A549 (cell line): ENCODE data around the gene CNBD2. TPM values are rescaled to one million over a fixed set of nuclear protein-coding genes. Genes with fewer than 3 reads are reported as not detected.
"Not testable (repeated sequence)": the region's sequence is repeated elsewhere in the genome, so short reads cannot be mapped to it uniquely, and the experiment has no call there.

ENCODE experiments used
- ATAC-seq, 2 experiments: fragments of 200-7000 bp in 1 of 2; fragments of >200 bp in 1 of 2; cut with Nextera tagmentation in 1 of 2; cut with Tn5 transposase in 1 of 2; 3 replicates each; pipeline versions ENCODE4 v1.8.0 to v1.9.1; 2018 to 2020; ENCODE audit warnings: mild to moderate bottlenecking in 1 of 2, moderate library complexity in 1 of 2
- CTCF ChIA-PET: fragments of 300-600 bp; sonication (Branson Sonifier 250); formaldehyde crosslinking; extraction: SDS; loops from one replicate; lab custom pipeline; 2021; ENCODE audit warnings: antibody characterized with exemption, inconsistent platforms; lab: Yijun Ruan, JAX
- POLR2A ChIA-PET: fragments of 350-600 bp; formaldehyde crosslinking; extraction: SDS; loops from one replicate; lab custom pipeline; 2021; ENCODE audit warnings: antibody characterized with exemption, inconsistent platforms; lab: Yijun Ruan, JAX
- DNase-seq, 2 experiments: peaks; one replicate each; pipeline versions ENCODE4 v3.0.0 to v3.0.0-alpha.2; 2011 to 2016; ENCODE audit warnings: low read depth in 1 of 2, low spot score in 1 of 2
- FAIRE-seq: peaks from 2 replicates; lab custom pipeline; 2011; peaks lifted over from hg19 to GRCh38; lab: Jason Lieb, UNC
- H3K27ac ChIP-seq, 2 experiments: fragments of >200 bp; sonication (Bioruptor Twin); formaldehyde crosslinking; 3 replicates each; pipeline ENCODE4 v1.5.1; 2016 to 2017
- H3K4me1 ChIP-seq: fragments of >200 bp; sonication (Bioruptor Twin); formaldehyde crosslinking; 3 replicates; pipeline ENCODE4 v1.6.1; 2016
- H3K4me2 ChIP-seq: fragments of >200 bp; sonication (Bioruptor Twin); formaldehyde crosslinking; 3 replicates; pipeline ENCODE4 v1.6.1; 2016
- H3K4me3 ChIP-seq: fragments of >200 bp; sonication (Bioruptor Twin); formaldehyde crosslinking; 3 replicates; pipeline ENCODE4 v1.5.1; 2016
- H3K9me3 ChIP-seq: fragments of >200 bp; sonication (Bioruptor Twin); formaldehyde crosslinking; 3 replicates; pipeline ENCODE4 v1.6.1; 2016
- CBX2 ChIP-seq: fragments of 200-600 bp; sonication (generic); IDR thresholded peaks from 2 replicates; pipeline ENCODE4 v1.6.1; 2016; ENCODE audit warnings: low read depth, mild to moderate bottlenecking, borderline replicate concordance
- CEBPB ChIP-seq, 2 experiments: fragments of >200 bp in 1 of 2; sonication (Bioruptor Twin) in 1 of 2; formaldehyde crosslinking in 1 of 2; IDR thresholded peaks; 2 replicates each; pipeline ENCODE4 v1.6.1; 2012 to 2016
- CTCF ChIP-seq: fragments of >200 bp; sonication (Bioruptor Twin); formaldehyde crosslinking; IDR thresholded peaks from 3 replicates; pipeline ENCODE4 v1.5.1; 2016
- E2F6 ChIP-seq: IDR thresholded peaks from 2 replicates; pipeline ENCODE4 v1.6.1; 2012; ENCODE audit warnings: low read depth, borderline replicate concordance
- ELK1 ChIP-seq: fragments of 150-350 bp; IDR thresholded peaks from 2 replicates; pipeline ENCODE4 v1.6.1; 2014; ENCODE audit warnings: low read depth, mild to moderate bottlenecking, low read length
- EP300 ChIP-seq, 2 experiments: fragments of >200 bp; sonication (Bioruptor Twin); formaldehyde crosslinking; IDR thresholded peaks; 2 replicates in 1 of 2; 3 replicates in 1 of 2; pipeline ENCODE4 v1.6.1; 2016 to 2017
- FOSB ChIP-seq: fragments of 250-450 bp; sonication (Bioruptor Pico); IDR thresholded peaks from 2 replicates; pipeline ENCODE4 v1.5.0; 2020; ENCODE audit warnings: mild to moderate bottlenecking, moderate library complexity
- FOSL2 ChIP-seq, 2 experiments: fragments of 450-650 bp in 1 of 2; fragments of >200 bp in 1 of 2; sonication (Bioruptor Twin) in 1 of 2; formaldehyde crosslinking; IDR thresholded peaks; 2 replicates each; pipeline versions ENCODE4 v1.5.0 to v1.6.1; 2016 to 2020; ENCODE audit warnings: mild to moderate bottlenecking in 1 of 2, moderate library complexity in 1 of 2
- HES2 ChIP-seq: fragments of >200 bp; sonication (Bioruptor Twin); formaldehyde crosslinking; IDR thresholded peaks from 2 replicates; pipeline ENCODE4 v1.6.1; 2016
- HEYL ChIP-seq: fragments of 250-450 bp; sonication (Bioruptor Pico); IDR thresholded peaks from 2 replicates; pipeline ENCODE4 v1.8.0; 2021; ENCODE audit warnings: mild to moderate bottlenecking, moderate library complexity
- HOXB13 ChIP-seq: fragments of 250-450 bp; sonication (Bioruptor Pico); IDR thresholded peaks from 2 replicates; pipeline ENCODE4 v1.5.0; 2020; ENCODE audit warnings: low read depth, mild to moderate bottlenecking, moderate library complexity
- HOXB5 ChIP-seq: fragments of 250-450 bp; sonication (Bioruptor Pico); IDR thresholded peaks from 2 replicates; pipeline ENCODE4 v1.5.0; 2020; ENCODE audit warnings: mild to moderate bottlenecking, moderate library complexity
- POLR2AphosphoS2 ChIP-seq: conservative IDR thresholded peaks from 2 replicates; pipeline ENCODE4 v1.6.1; 2012; ENCODE audit warnings: low read length, improper control_type of control experiment, inconsistent platforms
- RAD21 ChIP-seq, 2 experiments: fragments of >200 bp in 1 of 2; sonication (Bioruptor Twin) in 1 of 2; formaldehyde crosslinking in 1 of 2; IDR thresholded peaks in 1 of 2; conservative IDR thresholded peaks in 1 of 2; 2 replicates in 1 of 2; 3 replicates in 1 of 2; pipeline ENCODE4 v1.6.1; 2012 to 2018; ENCODE audit warnings: inconsistent platforms in 1 of 2
- RCOR1 ChIP-seq: fragments of 150-350 bp; IDR thresholded peaks from 2 replicates; pipeline ENCODE4 v1.6.1; 2014; ENCODE audit warnings: antibody characterized with exemption, low read length, low read depth
- ZC3H11A ChIP-seq: fragments of 450-650 bp; IDR thresholded peaks from 2 replicates; pipeline ENCODE4 v1.6.1; 2014; ENCODE audit warnings: antibody characterized with exemption, mild to moderate bottlenecking
- ZNF302 ChIP-seq: fragments of 250-450 bp; sonication (Bioruptor Pico); IDR thresholded peaks from 2 replicates; pipeline ENCODE4 v1.9.0; 2021; ENCODE audit warnings: inconsistent platforms, mild to moderate bottlenecking, moderate library complexity
- WGBS: methylation state at CpG from one replicate; pipeline ENCODE4 v1.1.6; 2017; ENCODE audit errors: missing lambda C conversion rate; 5-methylcytosine and 5-hydroxymethylcytosine counted together
- polyA plus RNA-seq, 4 experiments: library from polyadenylated mRNA; depleted of rRNA in 3 of 4; stranded (reverse); fragments of >200 nt; fragmentation: RNase III in 1 of 4; extraction: RNeasy Plus Mini Kit Qiagen cat#74134 plus additional on column Dnase treatment in 1 of 4; gene quantifications; 2 replicates in 3 of 4; 3 replicates in 1 of 4; pipeline ENCODE4 v1.2.3, GENCODE V29; 2011 to 2017

Gene CNBD2
- polyA plus RNA-seq, 2 of the 4 experiments (the other 2 are of a cell fraction) = 4.3 to 5.4 TPM

GRCh38 chr20:36068526-36068925 is 100.1 kb downstream of the CNBD2 start:
- H3K9me3 ChIP-seq, H3K4me3 ChIP-seq, FAIRE-seq, DNase-seq, H3K4me2 ChIP-seq, ATAC-seq, POLR2A ChIA-PET, H3K27ac ChIP-seq: not testable (repeated sequence)
- CTCF ChIA-PET = interaction anchor here (0.6 kb wide), 1 partner anchor 92 kb away, joined by 3 read pairs; no protein-coding TSS in a partner anchor
- 90% methylated on average over 11 of the region's 11 CpGs for WGBS
- peaks cover 25% of the 10 kb centered on the region for H3K4me1 ChIP-seq

GRCh38 chr20:36070451-36070850 is 102.1 kb downstream of the CNBD2 start:
- TF ChIP-seq ZNF302 (CRISPR knock-in tag) (no peak), ELK1 (no peak), ZC3H11A (no peak), FOSL2 (IDR thresholded peaks at IDR 0.05) (no peak), FOSL2 (CRISPR knock-in tag; IDR thresholded peaks at IDR 0.05) (no peak), E2F6 (no peak), CTCF (no peak), HES2 (no peak), POLR2AphosphoS2 (no peak), HEYL (CRISPR knock-in tag) (no peak), HOXB13 (CRISPR knock-in tag) (no peak), EP300 (IDR thresholded peaks at IDR 0.05) (no peak), CBX2 (no peak), HOXB5 (no peak), FOSB (CRISPR knock-in tag) (no peak), RCOR1 (no peak), CEBPB (IDR thresholded peaks at IDR 0.05) (no peak)
- ChIA-PET CTCF (interaction anchor here (0.7 to 2.5 kb wide), 6 partner anchors 15 to 78 kb away, joined by 4 to 9 read pairs (median 6); no protein-coding TSS in a partner anchor), POLR2A (no interaction called here)
- ATAC-seq (peak in 1 of 2 experiments; percentile 46; a peak in 4 of 6 replicates), DNase-seq (no peak), FAIRE-seq (no peak)
- no peak overlapping the region for H3K4me2 ChIP-seq
- H3K27ac ChIP-seq = peak overlapping the region; percentile 26 to 31; a peak in 1 of 6 replicates
- H3K4me3 ChIP-seq = no peak overlapping the region
- H3K9me3 ChIP-seq = no peaks in the 10 kb centered on the region
- H3K4me1 ChIP-seq = peaks cover 14% of the 10 kb centered on the region
- 79% methylated on average over 8 of the region's 8 CpGs for WGBS

GRCh38 chr20:36071848-36072247 is 103.5 kb downstream of the CNBD2 start:
- no peak for ATAC-seq
- DNase-seq = no peak
- Histone ChIP-seq H3K4me3 (no peak overlapping the region), H3K4me1 (peaks cover 7% of the 10 kb centered on the region; the same call in 1 of the 3 replicates), H3K9me3 (no peaks in the 10 kb centered on the region), H3K4me2 (no peak overlapping the region), H3K27ac (0 out of 6 replicates have a peak overlapping the region, but pooled peaks of 1 of the 2 experiments have one; percentile 0)
- WGBS = 94% methylated on average over 2 of the region's 2 CpGs
- CTCF ChIA-PET = interaction anchor here (0.7 to 1.3 kb wide), 2 partner anchors 10 to 84 kb away, joined by 3 read pairs; no protein-coding TSS in a partner anchor
- TF ChIP-seq RAD21 (conservative IDR thresholded peaks at IDR 0.05 in 1 of 2, IDR thresholded peaks at IDR 0.05 in 1 of 2) = no peak
- no peak for FAIRE-seq
- POLR2A ChIA-PET = interaction anchor here (0.6 kb wide), 1 partner anchor 67 kb away, joined by 3 read pairs; no protein-coding TSS in a partner anchor
